Stimulated activated CD4-positive, alpha-beta T cell treated with anti-CD3 and anti-CD28 coated beads, Interleukin-1b, Interleukin-23, amount 100 ng/mL, for 1 hour (primary cell): ENCODE measurements around the gene PCCA.

Source experiments
- DNase-seq, 2 donors: peaks; one replicate each; pipeline ENCODE4 v3.0.0-alpha.2; 2020; ENCODE audit warnings: low read depth in 2 of 2

The PCCA gene

DNA sequence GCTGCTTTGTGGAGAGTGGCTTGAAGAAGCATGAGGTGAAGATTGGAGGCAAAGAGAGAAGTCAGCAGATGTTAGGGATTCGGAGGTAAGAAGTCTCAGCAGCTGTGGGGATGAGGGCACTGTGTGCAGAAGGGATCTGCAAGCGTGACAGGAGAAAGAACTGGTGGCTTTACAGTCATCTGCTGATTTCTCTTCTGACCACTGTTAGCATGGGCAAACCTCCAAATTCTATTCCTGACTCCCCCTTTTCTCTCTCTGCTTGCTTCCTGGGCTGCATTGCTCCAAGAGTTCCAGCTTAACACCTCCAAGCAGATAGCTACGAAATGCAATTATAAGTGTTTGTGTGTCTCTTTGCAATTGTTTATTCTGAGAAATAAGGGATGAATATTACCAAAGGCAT is 340.1 kb downstream of the PCCA start:
- no peak for DNase-seq

DNA sequence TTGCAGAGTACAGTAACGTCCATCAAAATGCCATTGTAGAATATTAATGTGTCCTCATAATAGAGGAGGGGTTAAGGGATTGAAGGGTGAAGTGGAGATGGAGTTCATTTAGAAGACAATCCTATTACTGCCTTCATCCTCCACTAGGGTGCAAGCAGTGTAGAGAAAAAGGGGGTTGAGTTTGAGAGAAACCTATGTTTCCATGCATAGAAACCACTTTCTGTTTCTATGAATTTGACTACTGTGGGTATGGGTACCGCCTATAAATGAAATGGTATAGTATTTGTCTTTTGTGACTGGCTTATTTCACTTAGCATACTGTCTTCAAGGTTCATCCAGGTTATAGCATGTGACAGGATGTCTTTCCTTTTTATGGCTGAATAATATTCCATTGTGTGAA is 343.7 kb downstream of the PCCA start:
- no peak for DNase-seq

DNA sequence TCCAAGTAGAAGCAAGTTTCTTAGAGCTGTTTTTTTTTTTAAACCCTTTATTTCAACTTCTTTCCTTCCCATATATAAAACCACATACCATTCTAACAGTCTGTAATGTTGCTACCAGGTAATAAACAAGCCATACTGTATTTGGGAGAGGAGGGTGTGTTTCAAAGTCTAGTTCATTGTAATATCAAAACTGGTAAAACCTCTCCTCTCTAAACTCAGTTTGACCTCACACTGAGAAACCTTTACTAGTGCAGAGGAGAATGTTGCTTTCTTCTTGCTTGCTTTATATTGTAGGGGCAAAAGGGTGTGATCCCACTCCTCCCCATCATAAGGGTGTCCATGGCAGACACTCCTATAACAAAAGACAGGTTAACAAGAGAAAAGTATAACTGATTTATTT is 344.6 kb downstream of the PCCA start:
- DNase-seq: no peak

DNA sequence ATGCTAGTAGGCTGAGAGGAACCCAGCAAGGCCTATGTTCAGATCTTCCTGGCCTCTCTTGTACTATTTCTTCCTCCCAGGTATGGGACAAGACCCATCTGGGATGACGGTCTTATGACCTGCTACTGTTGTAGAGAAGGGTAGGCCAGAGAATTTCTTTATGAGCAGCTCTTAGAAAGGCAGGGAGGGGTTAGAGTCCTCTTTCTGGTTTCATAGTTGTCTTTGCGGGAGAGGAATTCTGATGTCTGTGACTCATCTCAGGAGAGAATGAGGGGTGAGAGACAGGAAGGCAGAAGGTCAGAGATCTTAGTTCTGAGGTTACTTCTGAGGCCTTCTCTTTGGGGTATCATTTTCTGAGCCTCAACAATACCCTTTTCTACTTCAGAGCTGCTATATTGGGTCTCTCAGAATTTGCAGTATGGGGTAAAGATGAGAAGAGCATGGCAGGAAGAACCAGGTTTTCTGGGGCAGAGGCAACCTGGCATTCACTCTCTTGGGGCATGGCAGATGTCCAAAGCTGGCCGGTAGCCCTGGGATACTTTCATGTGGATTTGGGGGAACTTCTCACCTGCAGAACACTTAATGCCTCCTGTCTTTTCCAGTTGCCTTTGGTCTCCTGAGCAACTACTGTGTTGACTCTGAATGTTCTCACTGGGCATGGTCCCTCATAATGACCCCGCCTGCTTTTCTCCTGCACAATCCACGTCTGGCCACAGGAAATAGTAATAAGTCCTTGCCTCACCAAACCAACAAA is 345.3 kb downstream of the PCCA start:
- DNase-seq: no peak

DNA sequence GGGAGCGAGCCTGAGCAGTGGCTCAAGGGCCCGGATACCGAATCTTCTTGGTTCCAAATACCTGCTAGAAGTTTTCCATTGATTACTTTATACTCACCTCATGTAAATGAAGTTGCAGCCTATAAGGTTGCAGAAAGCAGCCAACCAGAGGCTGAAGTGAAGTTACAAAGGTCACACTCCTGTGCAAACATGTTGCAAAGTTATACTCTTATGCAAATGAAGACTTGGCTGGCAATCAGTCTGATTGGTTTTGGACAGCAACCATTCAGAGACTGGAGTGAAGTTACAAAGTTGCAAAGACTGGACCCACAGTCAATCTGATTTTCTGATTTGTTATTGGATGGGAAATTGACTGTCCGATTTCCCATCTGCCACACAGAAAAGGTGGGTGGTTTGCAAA is 347.2 kb downstream of the PCCA start:
- no peak for DNase-seq

DNA sequence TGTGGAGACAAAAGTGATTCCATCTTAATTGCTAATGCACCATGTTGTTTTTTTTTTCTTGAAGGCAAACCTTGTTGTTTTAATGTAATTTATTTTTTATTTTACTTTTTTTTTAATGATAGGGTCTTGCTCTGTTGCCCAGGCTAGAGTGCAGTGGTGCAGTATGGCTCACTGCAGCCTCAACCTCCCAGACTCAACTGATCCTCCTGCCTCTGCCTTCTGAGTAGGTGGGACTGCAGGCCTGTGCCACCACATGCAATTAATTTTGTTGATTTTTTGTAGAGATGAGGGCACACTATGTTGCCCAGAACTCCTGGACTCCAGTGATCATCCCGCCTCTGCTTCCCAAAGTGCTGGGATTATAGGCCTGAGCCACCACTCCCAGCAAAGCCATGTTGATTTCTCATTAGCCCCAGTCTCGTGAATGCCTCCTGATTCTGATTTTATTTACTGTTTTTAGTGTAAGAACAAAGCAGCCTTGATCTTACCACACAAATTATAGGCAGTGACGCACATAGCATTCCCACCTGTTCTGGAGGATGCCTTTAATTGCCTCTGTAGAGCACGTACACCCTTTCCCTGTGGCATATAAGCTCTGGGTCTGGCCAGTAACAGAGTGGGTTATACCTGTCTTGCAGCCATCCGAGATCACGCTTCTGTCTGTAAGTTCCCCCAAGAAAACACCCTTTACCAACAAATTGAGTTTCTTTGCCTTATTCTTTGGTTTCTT is 349.3 kb downstream of the PCCA start:
- DNase-seq: no peak

DNA sequence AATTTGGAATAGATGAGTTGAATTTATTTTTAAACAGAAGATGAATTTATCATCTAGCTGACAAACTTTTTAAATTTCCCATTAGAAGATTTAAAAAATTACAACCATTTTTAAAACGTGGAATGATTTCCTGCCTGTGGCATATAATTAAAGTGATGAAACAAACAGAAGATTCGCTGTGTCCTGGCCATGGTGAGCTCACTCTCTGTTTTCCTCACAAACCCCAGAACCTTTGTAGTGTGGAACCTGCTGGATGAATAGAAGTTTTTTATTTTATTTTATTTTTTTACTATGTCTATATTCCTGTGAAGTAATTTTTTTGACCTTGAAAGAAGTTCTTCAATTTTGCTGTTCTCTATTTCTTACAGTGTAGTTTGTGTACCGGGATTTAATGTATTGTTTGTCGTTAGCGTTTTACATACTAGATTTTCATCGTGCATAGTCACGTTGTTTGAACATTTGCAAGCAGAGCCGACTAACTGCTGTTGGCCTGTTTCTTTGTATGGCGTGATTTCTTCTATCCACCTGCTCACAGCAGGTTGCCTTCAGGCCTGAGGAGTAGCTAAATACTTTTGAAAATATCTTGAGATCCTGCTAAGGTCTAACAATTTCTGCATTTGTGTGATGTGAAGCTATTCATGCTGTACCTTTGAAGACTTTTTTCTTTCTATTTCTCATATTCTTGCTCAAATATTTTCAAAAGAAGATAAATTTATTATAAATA is 350.5 kb downstream of the PCCA start:
- no peak for DNase-seq

DNA sequence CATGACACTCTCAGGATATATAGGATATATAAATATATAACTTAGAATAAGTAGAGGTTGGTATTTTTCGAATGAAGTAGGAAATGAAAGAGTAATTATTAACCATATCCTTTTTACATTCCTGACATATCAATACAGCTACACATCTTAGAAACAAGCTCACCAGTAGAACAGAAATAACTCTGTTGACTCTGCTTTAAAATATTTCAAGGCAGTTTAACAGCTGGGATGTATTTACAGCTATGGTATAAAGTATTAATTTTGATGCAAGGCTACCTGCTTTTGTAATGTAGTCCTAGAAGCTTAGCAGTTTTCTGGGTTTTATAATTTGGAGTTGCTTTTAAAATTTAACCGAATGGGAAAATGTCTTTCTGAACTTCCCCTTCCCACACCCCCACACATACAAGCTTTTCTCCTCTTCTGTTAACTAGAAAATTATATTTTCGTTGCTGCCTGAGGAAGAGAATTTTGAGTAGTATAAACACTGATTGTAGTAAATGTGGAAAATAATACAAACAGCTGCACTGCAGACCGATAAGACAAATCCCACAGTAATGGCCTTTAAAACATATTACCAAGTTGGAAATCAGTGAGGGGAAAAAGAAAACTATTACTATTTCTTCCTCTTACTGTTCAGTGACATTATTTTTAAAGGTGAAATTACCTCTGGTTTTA is 352.0 kb downstream of the PCCA start:
- no peak for DNase-seq

DNA sequence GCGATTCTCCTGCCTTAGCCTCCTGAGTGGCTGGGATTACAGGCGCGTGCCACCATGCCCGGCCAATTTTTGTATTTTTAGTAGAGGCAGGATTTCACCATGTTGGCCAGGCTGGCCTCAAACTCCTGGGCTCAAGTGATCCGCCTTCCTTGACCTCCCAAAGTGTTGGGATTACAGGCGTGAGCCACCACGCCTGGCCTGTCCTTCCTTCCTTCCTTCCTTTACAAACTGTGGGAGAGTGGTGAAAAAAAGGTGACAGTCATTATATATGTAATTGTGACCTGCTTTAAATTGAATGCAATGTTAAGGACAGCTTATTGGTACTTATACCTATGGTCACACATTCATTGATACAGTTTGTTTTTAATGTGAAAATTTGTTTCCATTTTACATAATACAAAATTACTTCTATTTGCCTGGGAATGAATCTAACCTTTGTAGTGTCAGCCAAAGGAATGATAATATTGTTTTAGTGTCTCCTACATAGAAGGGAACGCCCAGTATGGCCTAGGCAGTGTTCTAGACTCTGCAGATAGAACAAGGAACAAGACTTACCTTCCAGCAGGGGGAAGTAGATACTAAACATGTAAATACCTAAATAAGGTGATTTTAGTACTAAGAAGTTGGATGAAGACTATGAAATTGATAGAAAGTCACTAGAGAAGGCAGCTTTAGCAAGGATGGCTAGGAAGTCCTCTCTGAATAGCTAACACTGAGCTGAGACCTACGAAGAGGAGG is 353.4 kb downstream of the PCCA start:
- DNase-seq: no peak

DNA sequence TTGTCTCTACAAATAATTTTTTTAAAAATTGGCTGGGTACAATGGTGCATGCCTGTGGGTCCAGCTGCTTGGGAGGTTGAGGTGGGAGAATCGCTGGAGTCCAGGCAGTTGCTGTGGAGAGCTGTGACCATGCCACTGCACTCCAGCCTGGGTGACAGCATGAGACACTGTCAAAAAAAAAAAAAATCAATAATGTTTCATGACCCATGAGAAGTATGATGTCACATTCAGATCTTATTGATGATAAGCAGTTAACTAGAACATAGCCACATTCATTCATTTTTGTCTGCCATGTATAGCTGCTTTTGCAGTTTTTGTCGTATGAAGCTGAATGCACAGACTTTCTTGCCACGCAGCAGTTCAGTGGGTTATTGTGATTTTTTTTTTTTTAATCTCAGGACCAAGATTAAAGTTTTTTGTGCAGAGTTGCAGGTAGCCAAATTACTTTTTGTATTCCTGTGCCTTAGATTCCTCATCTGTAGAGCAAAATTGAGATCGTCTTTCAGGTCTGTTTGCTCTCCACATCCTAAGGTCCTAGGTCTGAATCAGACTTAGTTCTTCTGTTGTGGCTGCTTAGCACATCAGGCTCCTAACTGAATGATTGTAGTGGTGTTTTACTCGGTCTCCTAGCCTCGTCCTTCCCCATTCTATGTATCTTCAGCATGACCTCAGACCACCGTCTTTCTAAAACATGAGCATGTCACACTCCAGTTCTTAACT is 354.5 kb downstream of the PCCA start:
- DNase-seq: no peak

DNA sequence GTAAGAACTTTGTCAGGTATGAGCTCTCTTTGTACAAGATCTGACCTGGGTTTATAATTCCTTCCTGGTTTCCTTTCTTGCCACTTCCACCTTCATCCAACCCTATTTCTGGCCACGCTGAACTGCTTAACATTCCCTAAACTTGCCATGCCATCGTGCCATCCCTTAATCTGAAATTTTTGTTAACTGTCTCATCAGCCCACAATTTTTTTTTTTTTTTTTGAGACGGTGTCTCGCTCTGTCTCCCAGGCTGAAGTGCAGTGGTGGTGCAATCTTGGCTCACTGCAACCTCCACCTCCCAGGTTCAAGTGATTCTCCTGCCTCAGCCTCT is 355.1 kb downstream of the PCCA start:
- DNase-seq: no peak

DNA sequence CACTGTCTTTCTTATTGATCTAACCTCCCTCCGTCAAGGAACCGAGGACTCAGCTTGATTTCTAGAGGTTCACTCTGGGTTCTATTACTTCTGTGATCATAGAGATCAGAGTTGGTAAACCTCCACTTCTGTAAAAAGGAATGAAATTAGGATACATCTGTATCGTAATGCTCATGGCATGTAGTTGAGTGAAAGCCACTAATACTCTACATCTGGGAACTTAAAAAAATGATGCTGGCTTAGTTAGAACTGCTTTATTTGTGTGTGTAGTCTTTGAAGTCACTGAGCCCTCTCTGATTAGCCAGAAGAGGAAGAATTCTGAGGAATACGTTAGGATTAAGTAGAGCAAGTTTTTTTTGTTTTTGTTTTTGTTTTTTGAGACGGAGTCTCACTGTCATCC is 358.9 kb downstream of the PCCA start:
- no peak for DNase-seq

DNA sequence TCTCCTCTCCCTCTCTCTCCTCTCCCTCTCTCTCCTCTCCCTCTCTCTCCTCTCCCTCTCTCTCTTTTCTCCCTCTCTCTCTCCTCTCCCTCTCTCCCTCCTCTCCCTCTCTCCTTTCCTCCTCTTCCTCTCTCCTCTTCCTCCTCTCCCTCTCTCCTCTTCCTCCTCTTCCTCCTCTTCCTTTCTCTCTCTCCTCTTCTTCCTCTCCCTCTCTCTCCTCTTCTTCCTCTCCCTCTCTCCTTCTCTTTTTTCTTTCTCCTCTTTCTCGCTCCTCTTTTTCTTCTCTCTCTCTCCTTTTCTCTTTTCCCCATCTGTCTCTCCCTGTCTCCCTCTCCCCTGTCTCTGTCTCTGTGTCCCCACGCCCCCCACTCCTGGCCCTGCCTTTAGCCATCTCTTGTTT is 363.0 kb downstream of the PCCA start:
- DNase-seq: no peak

DNA sequence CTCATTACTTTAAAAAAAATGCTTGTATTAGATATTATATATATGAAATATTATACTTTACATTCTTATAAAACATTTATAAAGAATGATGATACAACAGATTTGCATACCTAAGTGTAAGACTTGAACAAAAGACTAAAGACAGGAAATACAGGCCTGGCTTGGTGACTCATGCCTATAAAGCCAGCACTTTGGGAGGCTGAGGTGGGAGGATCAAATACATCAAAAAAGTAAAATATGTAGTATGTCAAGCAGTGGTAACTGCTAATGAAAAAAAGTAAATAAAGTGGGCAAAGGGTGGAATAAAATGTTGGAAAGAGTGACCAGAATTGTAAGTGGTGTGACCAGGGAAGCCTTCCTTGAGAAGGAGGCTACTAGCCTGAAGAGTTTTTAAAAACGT is 366.0 kb downstream of the PCCA start:
- no peak for DNase-seq

DNA sequence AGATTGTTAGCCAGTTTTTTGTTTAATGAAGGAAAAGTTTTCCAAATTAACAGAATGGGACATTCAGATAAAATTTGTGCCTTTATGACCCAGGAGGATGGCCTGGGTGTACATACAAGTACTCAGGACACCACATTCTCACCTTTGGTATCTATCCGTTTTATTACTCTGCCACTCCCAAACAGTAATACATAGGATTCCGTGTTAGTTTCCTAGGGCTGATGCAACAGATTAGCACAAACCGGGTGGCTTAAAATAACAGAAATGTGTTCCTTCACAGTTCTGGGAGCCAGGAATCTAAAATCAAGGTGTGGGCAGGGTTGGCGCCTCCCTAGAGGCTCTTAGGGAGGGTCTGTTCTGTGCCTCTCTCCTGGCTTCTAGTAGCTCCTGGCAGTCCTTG is 369.8 kb downstream of the PCCA start:
- DNase-seq: no peak

DNA sequence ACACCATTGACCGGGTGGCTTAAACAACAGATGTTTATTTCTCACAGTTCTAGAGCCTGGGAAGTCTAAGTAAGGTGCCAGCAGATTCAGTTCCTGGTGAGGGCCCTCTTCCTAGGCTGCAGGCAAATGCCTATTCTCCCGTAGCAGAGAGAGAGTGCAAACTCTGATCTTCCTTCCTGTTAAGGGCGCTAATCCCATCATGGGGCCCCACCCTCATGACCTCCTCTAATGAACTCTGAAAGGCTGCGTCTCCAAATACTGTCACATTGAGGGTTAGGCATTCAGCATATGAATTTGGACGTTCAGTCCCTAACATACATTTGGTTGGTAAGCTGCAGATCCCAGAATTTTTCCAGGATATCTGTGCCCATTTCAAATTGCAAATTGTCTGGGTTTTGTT is 370.9 kb downstream of the PCCA start:
- no peak for DNase-seq

DNA sequence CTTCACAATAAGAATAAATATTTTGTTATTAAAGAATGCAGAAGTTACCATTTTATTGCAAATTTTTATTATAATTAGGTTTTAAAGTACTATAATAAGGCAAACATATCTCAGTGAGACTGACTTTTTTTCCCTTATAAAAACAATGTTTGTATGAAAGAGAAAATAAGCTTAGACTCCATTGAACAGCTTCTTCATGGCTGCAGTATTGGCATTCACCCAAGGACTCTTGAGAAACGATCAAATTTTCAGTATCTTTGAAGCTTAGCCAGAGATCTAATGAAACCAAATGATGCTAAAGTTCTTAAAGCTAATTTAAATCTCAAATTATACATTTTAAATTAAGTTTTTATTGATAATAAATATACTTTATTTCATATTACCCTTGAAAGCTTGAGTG is 371.4 kb downstream of the PCCA start:
- no peak for DNase-seq

DNA sequence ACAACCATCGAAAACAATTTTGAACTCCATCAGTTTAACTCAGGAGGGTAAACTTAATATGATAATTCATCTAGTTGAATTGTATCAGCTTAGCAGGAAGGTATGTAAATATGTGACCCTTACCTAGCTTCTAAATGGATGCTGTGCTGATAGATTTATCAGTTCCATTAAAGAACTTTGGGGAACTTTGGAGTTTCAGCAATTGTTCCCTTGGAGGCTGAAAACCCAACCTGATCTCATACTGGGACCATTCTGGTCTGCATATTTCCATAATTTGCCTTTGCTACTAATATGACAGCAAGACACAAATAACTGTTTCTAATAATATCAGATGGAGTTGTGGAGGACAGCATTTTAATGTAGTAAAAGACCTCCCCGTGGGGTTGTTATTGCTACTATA is 371.9 kb downstream of the PCCA start:
- DNase-seq: no peak

DNA sequence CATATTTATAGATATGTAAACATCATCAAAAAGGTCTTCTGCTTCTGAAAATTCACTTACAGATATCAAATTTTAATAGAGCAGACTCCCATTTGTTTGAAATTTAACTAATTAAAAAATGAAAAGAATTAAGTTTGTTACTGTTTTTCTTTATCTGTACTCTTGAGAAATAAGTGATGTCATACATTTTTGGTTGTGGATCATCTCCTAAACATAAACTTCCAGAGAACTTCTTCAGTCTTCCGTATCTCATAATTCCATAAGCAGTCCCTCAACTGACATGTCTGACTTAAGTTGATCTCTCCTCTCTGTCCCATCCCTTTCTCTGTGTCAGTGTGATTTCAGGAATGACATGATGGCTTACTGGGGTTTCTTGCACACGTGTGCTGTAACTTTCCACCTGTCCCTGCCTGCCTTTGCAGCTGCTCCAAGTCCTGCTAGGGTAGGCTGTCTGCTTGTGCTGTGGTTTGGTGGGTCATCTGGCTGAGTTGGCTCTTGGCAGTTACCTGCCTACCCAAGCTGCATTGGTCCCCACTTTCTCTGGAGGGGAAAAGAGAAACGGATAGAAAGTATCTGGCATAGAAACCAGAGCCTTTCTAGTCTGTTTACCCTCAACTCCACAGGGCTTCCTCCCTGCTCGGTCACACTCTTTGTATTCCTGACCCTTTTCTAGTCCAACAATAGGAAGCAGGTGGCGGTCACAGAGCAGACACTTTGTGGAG is 372.6 kb downstream of the PCCA start:
- DNase-seq: no peak

DNA sequence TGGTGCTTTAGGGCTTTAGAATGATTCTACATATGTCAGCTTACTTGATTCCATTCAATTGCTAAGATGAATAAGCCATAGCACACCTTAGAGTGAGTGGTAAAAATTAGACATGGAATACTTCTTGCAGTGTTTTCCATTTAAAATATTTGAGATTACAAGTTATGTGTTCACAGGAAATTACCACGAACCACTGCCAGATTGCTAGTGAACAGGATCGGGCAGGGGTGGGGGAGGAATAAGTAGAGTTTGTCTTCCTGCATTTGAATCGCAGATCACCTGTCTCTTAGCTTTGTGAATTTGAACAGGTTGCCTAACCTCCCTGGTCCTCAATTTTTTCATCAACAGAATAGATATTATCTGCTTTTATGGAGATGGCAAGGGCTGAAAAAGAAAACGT is 375.1 kb downstream of the PCCA start:
- DNase-seq: no peak

DNA sequence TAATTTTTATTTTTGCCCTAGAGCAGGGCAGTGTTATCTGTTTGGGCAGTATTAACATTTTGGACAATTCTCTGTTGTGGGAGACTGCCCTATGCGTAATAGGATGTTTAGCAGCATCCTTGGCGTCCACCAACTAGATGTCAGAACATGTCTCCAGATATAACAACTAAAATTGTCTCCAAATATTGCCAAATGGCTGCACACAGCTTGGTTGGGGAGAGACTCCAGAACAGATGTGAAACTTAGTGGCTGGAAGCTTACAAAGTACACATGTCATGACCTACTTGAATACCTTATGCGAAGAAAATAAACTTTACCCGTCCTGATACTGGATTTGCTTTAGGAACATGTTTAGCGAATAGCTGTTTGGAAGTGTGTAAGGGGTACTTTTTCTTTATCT is 376.7 kb downstream of the PCCA start:
- no peak for DNase-seq
